HepG2 (cell line): ENCODE results near the gene MTSS2. TPM values are rescaled to one million over a fixed set of nuclear protein-coding genes. Genes with fewer than 3 reads are reported as not detected.

Experiments
- EP300 ChIP-seq, 3 experiments: sonication (generic) in 1 of 3; formaldehyde crosslinking in 1 of 3; IDR thresholded peaks; 2 replicates each; pipeline versions ENCODE4 v1.5.1 to v1.6.1; 2011 to 2020; ENCODE audit warnings: low read depth in 2 of 3, low read length in 2 of 3, borderline replicate concordance in 1 of 3, improper control_type of control experiment in 1 of 3, mild to moderate bottlenecking in 1 of 3, missing genetic modification reagents in 1 of 3, moderate library complexity in 1 of 3
- JUNB ChIP-seq: sonication (generic); formaldehyde crosslinking; IDR thresholded peaks from 2 replicates; pipeline ENCODE4 v1.8.0; 2022; ENCODE audit warnings: missing genetic modification reagents, mild to moderate bottlenecking, borderline replicate concordance
- PBX2 ChIP-seq: IDR thresholded peaks from 2 replicates; pipeline ENCODE4 v1.6.1; 2016; ENCODE audit warnings: control low read depth
- POGZ ChIP-seq: sonication (generic); formaldehyde crosslinking; IDR thresholded peaks from 2 replicates; pipeline ENCODE4 v1.4.0; 2020; ENCODE audit warnings: mild to moderate bottlenecking, missing genetic modification reagents
- RBM22 ChIP-seq: fragments of 200-400 bp; formaldehyde crosslinking; optimal IDR thresholded peaks from 2 replicates; pipeline ENCODE3; 2017; ENCODE audit warnings: mild to moderate bottlenecking, low read length, moderate library complexity
- RXRA ChIP-seq: sonication (generic); formaldehyde crosslinking; IDR thresholded peaks from 2 replicates; pipeline ENCODE4 v1.5.1; 2020; ENCODE audit warnings: missing genetic modification reagents
- YEATS4 ChIP-seq: sonication (generic); formaldehyde crosslinking; IDR thresholded peaks from 2 replicates; pipeline ENCODE4 v1.4.0; 2020; ENCODE audit warnings: missing genetic modification reagents, borderline replicate concordance
- ZBED4 ChIP-seq: sonication (generic); formaldehyde crosslinking; IDR thresholded peaks from 2 replicates; pipeline ENCODE4 v1.4.0; 2020; ENCODE audit warnings: missing genetic modification reagents, borderline replicate concordance
- ZBTB10 ChIP-seq: sonication (generic); formaldehyde crosslinking; IDR thresholded peaks from 2 replicates; pipeline ENCODE4 v1.4.0; 2020; ENCODE audit warnings: missing genetic modification reagents, borderline replicate concordance
- ZBTB38 ChIP-seq: sonication (generic); formaldehyde crosslinking; IDR thresholded peaks from 2 replicates; pipeline ENCODE4 v1.5.1; 2020; ENCODE audit warnings: mild to moderate bottlenecking, missing genetic modification reagents
- ZBTB43 ChIP-seq: sonication (generic); formaldehyde crosslinking; conservative IDR thresholded peaks from 2 replicates; pipeline ENCODE4 v1.4.0; 2020; ENCODE audit warnings: missing genetic modification reagents
- ZNF574 ChIP-seq: sonication (generic); formaldehyde crosslinking; IDR thresholded peaks from 2 replicates; pipeline ENCODE4 v1.4.0; 2020; ENCODE audit warnings: missing genetic modification reagents
- ZNF784 ChIP-seq: sonication (generic); formaldehyde crosslinking; IDR thresholded peaks from 2 replicates; pipeline ENCODE4 v1.5.1; 2020; ENCODE audit warnings: missing genetic modification reagents, mild to moderate bottlenecking, borderline replicate concordance
- polyA plus RNA-seq, 8 experiments: library from polyadenylated mRNA; depleted of rRNA in 3 of 8; stranded (reverse) in 7 of 8; unstranded in 1 of 8; fragments of >200 nt; fragmentation: Illumina TruSeq in 4 of 8; extraction: Trizol in 4 of 8; gene quantifications; 2 replicates each; pipeline versions ENCODE4 v1.2.1 to v1.2.3, GENCODE V29; 2011 to 2016; ENCODE audit warnings: low read depth in 4 of 8, missing spikeins in 1 of 8, mixed read lengths in 1 of 8; ENCODE audit not compliant: insufficient read depth in 1 of 8
- total RNA-seq, 5 experiments: library from RNA; depleted of rRNA; stranded (reverse); fragments of >200 nt; fragmentation: Illumina TruSeq; extraction: Trizol; gene quantifications; 2 replicates each; pipeline ENCODE4 v1.2.3, GENCODE V29; 2016; ENCODE audit warnings: low read depth in 1 of 5

MTSS2 gene
- total and polyA plus RNA-seq, 2 of the 13 experiments (the other 11 are each of a cell fraction or from before 2014, with no cell fraction given) = 132 to 242 TPM

- 0 out of 2 replicates have a peak, but pooled peaks have one; percentile 8 for TF ChIP-seq ZBED4 (CRISPR knock-in tag)
- TF ChIP-seq PBX2 (CRISPR knock-in tag) = no peak
- peak; percentile 32 to 67; a peak in 2 of 4 replicates for TF ChIP-seq EP300 (IDR thresholded peaks at IDR 0.05; ENCODE audit: low read depth in 2 of 2, low read length in 2 of 2)
- no peak for TF ChIP-seq EP300 (CRISPR knock-in tag; IDR thresholded peaks at IDR 0.05; ENCODE audit: borderline replicate concordance)
- TF ChIP-seq ZNF574 (CRISPR knock-in tag) = peak; percentile 16; the same call in 1 of the 2 replicates
- no peak for TF ChIP-seq JUNB (CRISPR knock-in tag)
- TF ChIP-seq YEATS4 (CRISPR knock-in tag) = peak; percentile 70
- peak; percentile 81 for TF ChIP-seq RBM22
- peak; percentile 61 for TF ChIP-seq RXRA (CRISPR knock-in tag)
- TF ChIP-seq ZBTB10 = peak; percentile 86; the same call in 1 of the 2 replicates
- TF ChIP-seq ZBTB43 (CRISPR knock-in tag) = 0 out of 2 replicates have a peak, but pooled peaks have one; percentile 41
- TF ChIP-seq POGZ (CRISPR knock-in tag) = no peak
- TF ChIP-seq ZNF784 (CRISPR knock-in tag) = no peak
- TF ChIP-seq ZBTB38 (CRISPR knock-in tag) = no peak; the same call in 1 of the 2 replicates
These were observed 2.5 kb downstream of the MTSS2 start (continued) for GRCh38 chr16:70683146-70683944.
